MM.1S (cell line): ENCODE data around the gene DCTN5.

Source experiments
- DNase-seq: peaks from one replicate; pipeline ENCODE4 v3.0.0-alpha.2; 2015
- H2AFZ ChIP-seq: fragments of 300-600 bp; sonication (generic); 2 replicates; pipeline ENCODE4 v1.6.0; 2016; ENCODE audit warnings: antibody characterized with exemption, low read length
- H3F3A ChIP-seq: fragments of 300-600 bp; sonication (generic); 2 replicates; pipeline ENCODE4 v1.6.1; 2016; ENCODE audit warnings: mild to moderate bottlenecking, antibody characterized with exemption, low read length, moderate library complexity, mixed read lengths; ENCODE audit not compliant: insufficient read depth
- H3K27ac ChIP-seq: fragments of 300-600 bp; sonication (generic); 2 replicates; pipeline ENCODE4 v1.5.1; 2016; ENCODE audit warnings: mild to moderate bottlenecking, low read length
- H3K27me3 ChIP-seq: fragments of 300-600 bp; sonication (generic); replicated peaks from 2 replicates; pipeline ENCODE4 v1.6.0; 2016; ENCODE audit warnings: low read length; ENCODE audit not compliant: insufficient read depth
- H3K36me3 ChIP-seq: fragments of 300-600 bp; sonication (generic); replicated peaks from 2 replicates; pipeline ENCODE4 v1.6.1; 2016; ENCODE audit warnings: mild to moderate bottlenecking, low read length, mixed read lengths; ENCODE audit not compliant: insufficient read depth
- H3K4me1 ChIP-seq: fragments of 300-600 bp; sonication (generic); 2 replicates; pipeline ENCODE4 v1.6.1; 2016; ENCODE audit warnings: low read length, mixed read lengths
- H3K4me2 ChIP-seq: fragments of 300-600 bp; sonication (generic); 2 replicates; pipeline ENCODE4 v1.6.0; 2016; ENCODE audit warnings: low read depth, low read length
- H3K4me3 ChIP-seq: fragments of 300-600 bp; sonication (generic); 2 replicates; pipeline ENCODE4 v1.5.1; 2016; ENCODE audit warnings: low read length, mixed read lengths
- H3K79me2 ChIP-seq: fragments of 300-600 bp; sonication (generic); 2 replicates; pipeline ENCODE4 v1.6.1; 2016; ENCODE audit warnings: mixed run types, low read length, mixed read lengths
- H3K9ac ChIP-seq: fragments of 300-600 bp; sonication (generic); 2 replicates; pipeline ENCODE4 v1.6.1; 2016; ENCODE audit warnings: low read length, mixed read lengths
- H3K9me2 ChIP-seq: fragments of 300-600 bp; sonication (generic); replicated peaks from 2 replicates; pipeline ENCODE4 v1.6.1; 2016; ENCODE audit warnings: mild to moderate bottlenecking, low read length, mixed read lengths; ENCODE audit not compliant: insufficient read depth
- H3K9me3 ChIP-seq: fragments of 300-600 bp; sonication (generic); replicated peaks from 2 replicates; pipeline ENCODE4 v1.6.1; 2016; ENCODE audit warnings: mild to moderate bottlenecking, low read length, mixed read lengths; ENCODE audit not compliant: insufficient read depth
- H4K20me1 ChIP-seq: fragments of 300-600 bp; sonication (generic); 2 replicates; pipeline ENCODE4 v1.6.1; 2016; ENCODE audit warnings: mild to moderate bottlenecking, low read length, moderate library complexity, mixed read lengths; ENCODE audit not compliant: insufficient read depth
- CTCF ChIP-seq: fragments of 300-600 bp; sonication (generic); IDR thresholded peaks from 2 replicates; pipeline ENCODE4 v1.5.1; 2016; ENCODE audit warnings: antibody characterized with exemption, low read length, mixed read lengths
- EZH2 ChIP-seq: fragments of 300-600 bp; sonication (generic); optimal IDR thresholded peaks from 2 replicates; pipeline ENCODE3; 2017; ENCODE audit warnings: low read depth, mild to moderate bottlenecking, antibody characterized with exemption, low read length, mixed read lengths
- EZH2phosphoT487 ChIP-seq: fragments of 300-600 bp; sonication (generic); IDR thresholded peaks from 2 replicates; pipeline ENCODE4 v1.6.1; 2018; ENCODE audit warnings: antibody characterized with exemption, low read length

Gene DCTN5

GRCh38 chr16:23710504-23710903 is 69.2 kb downstream of the DCTN5 start:
- Histone ChIP-seq H3K79me2 (no peaks in the 10 kb centered on the region), H3K4me3 (no peak overlapping the region), H3F3A (no peaks in the 10 kb centered on the region), H3K9me3 (no peaks in the 10 kb centered on the region), H2AFZ (no peak overlapping the region), H3K4me2 (no peak overlapping the region), H3K4me1 (no peaks in the 10 kb centered on the region), H3K36me3 (no peaks in the 10 kb centered on the region), H3K9me2 (no peaks in the 10 kb centered on the region), H3K9ac (no peak overlapping the region), H3K27ac (no peak overlapping the region), H3K27me3 (no peaks in the 10 kb centered on the region), H4K20me1 (no peaks in the 10 kb centered on the region)
- no peak for DNase-seq
- TF ChIP-seq EZH2 (no peak), CTCF (no peak), EZH2phosphoT487 (no peak)

GRCh38 chr16:23711785-23712184 is 70.5 kb downstream of the DCTN5 start:
- Histone ChIP-seq H3K79me2 (no peaks in the 10 kb centered on the region), H4K20me1 (no peaks in the 10 kb centered on the region), H3K9me3 (no peaks in the 10 kb centered on the region), H3K27ac (no peak overlapping the region), H3K27me3 (no peaks in the 10 kb centered on the region), H3F3A (no peaks in the 10 kb centered on the region), H3K4me1 (no peaks in the 10 kb centered on the region), H3K9me2 (no peaks in the 10 kb centered on the region), H2AFZ (no peak overlapping the region), H3K4me3 (no peak overlapping the region), H3K36me3 (no peaks in the 10 kb centered on the region), H3K9ac (no peak overlapping the region), H3K4me2 (no peak overlapping the region)
- TF ChIP-seq EZH2phosphoT487 = no peak
- TF ChIP-seq CTCF = no peak
- no peak for TF ChIP-seq EZH2
- DNase-seq = no peak

GRCh38 chr16:23712976-23713375 is 71.7 kb downstream of the DCTN5 start, which contains the start of gene ERN2:
TSS of gene ERN2 (minus strand) at chr16:23713222. CDS start at chr16:23713187, 35 bp downstream.
- H3K4me3 ChIP-seq = no peak within 1 kb of the TSS
- H3K27me3 ChIP-seq = no peaks in the 10 kb centered on the region
- no peaks in the 10 kb centered on the region for H3K36me3 ChIP-seq
- H3K79me2 ChIP-seq = no peaks in the 10 kb centered on the region
- no peaks in the 10 kb centered on the region for H4K20me1 ChIP-seq
- no peak for DNase-seq
- no peaks in the 10 kb centered on the region for H3K9me3 ChIP-seq
- TF ChIP-seq EZH2phosphoT487 = no peak
- TF ChIP-seq EZH2 = no peak
- no peak for TF ChIP-seq CTCF
- no peaks in the 10 kb centered on the region for H3K4me1 ChIP-seq
- no peak within 1 kb of the TSS for H3K9ac ChIP-seq
- H3K9me2 ChIP-seq = no peaks in the 10 kb centered on the region
- H3F3A ChIP-seq = no peaks in the 10 kb centered on the region
- H3K27ac ChIP-seq = no peak within 1 kb of the TSS
- H3K4me2 ChIP-seq = no peak within 1 kb of the TSS
- no peak within 1 kb of the TSS for H2AFZ ChIP-seq
